Cardiac fibroblast (primary cell): ENCODE results near the gene CPNE6.

Experiments
- DNase-seq, 2 donors: peaks; one replicate each; pipeline versions ENCODE4 v3.0.0 to v3.0.0-alpha.2; 2010; ENCODE audit warnings: low read depth in 2 of 2
- H3K4me3 ChIP-seq, 2 donors: replicated peaks in 1 of 2; 1 replicate in 1 of 2; 2 replicates in 1 of 2; pipeline ENCODE4 v1.5.1; 2011; ENCODE audit warnings: low read depth in 2 of 2, low read length in 2 of 2, mild to moderate bottlenecking in 2 of 2, moderate library complexity in 1 of 2
- CTCF ChIP-seq: IDR thresholded peaks from one replicate; pipeline ENCODE4 v1.5.1; 2011; ENCODE audit warnings: low read depth, mild to moderate bottlenecking, low read length, inconsistent platforms

CPNE6 gene

DNA sequence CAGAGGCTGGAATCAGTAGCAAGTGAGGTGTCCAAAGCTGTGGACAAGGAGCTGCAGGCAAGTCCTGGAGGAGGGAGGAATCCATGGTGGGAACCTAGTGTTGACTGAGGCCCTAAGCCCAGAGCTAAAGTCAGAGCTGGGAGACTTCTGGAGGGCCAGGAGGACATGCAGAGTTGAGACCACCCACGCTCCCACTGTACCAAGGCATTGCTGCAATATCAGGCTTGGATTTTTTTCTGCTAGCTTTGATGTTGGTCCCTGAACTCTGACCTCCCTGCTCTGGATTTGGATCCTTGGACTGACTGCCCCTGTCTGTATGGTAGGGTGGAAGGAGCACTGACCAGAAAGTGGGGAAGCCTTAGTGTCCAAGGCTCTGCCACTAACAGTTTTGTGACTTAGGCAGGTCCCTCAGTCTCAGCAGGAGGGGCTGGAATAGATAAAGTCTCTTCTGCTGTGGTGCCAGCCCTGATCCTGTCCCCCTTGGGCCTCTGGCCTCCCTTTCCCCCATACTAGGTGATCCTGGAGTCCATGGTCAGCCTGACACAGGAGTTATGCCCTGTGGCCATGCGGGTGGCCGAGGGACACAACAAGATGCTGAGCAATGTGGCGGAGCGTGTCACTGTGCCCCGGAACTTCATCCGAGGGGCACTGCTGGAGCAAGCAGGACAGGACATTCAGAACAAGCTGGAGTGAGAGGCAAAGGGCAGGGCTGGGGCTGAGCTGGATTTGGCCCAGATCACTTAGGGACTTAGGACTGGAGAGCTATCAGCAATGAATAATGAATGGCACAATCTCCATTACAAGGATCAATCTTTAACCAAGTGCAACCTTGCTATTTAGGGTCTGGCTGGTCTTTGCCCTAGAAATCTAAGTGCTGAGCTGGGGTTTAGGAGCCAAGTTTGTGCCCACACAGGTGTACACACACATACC, 10.1 kb upstream of the CPNE6 start:
- TF ChIP-seq CTCF, result no peak
- DNase-seq, result no peak
- H3K4me3 ChIP-seq, result no peak overlapping the region

- DNase-seq, result no peak
- H3K4me3 ChIP-seq, result no peak overlapping the region
- no peak for TF ChIP-seq CTCF
Observed at GRCh38 chr14:24062216-24062980, 9.0 kb upstream of the CPNE6 start.

DNA sequence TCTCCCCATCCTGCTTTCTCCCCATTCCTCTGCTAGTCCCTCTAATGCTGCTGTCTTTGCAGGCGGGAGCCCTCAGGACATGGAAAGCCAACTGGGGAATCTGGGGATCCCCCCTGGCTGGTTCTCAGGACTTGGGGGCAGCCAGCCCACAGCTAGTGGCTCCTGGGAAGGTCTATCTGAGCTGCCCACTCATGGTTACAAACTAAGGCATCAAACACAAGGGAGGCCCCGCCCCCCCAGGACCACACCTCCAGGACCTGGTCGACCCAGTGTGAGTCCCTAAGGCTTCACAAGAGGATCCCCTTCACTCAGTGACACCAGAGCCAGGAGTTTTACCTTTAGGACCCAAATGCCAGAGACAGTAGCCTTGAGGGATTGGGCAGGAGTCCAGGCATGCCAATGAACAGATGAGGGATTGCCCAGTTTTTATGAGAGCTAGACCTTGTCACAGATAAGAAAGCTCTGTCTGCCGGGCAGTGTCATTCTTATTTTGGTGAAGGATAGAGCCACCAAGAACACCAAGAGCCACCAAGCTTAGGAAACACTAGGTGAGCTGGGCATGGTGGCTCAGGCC, 8.0 kb upstream of the CPNE6 start:
- TF ChIP-seq CTCF, result no peak
- H3K4me3 ChIP-seq, result no peak overlapping the region
- no peak for DNase-seq

- no peak for DNase-seq
- no peak overlapping the region for H3K4me3 ChIP-seq
- no peak for TF ChIP-seq CTCF
Observed at GRCh38 chr14:24064091-24064795, 7.1 kb upstream of the CPNE6 start.

DNA sequence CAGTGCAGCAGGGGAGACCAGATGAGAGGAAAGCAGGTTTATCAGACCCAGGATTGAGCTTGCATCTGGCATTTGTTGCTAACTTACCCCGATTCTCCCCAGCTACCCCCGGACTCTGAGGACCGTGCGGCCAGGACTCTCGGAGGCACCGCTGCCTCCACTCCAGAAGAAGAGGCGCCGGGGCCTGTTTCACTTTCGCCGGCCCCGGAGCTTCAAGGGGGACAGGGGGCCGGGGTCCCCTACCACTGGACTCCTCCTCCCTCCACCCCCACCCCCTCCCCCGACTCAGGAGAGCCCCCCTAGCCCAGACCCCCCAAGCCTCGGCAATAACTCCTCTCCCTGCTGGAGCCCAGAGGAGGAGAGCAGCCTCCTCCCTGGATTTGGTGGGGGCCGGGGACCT, 6.5 kb upstream of the CPNE6 start:
- no peak for TF ChIP-seq CTCF
- DNase-seq, result no peak
- H3K4me3 ChIP-seq, result no peak overlapping the region

DNA sequence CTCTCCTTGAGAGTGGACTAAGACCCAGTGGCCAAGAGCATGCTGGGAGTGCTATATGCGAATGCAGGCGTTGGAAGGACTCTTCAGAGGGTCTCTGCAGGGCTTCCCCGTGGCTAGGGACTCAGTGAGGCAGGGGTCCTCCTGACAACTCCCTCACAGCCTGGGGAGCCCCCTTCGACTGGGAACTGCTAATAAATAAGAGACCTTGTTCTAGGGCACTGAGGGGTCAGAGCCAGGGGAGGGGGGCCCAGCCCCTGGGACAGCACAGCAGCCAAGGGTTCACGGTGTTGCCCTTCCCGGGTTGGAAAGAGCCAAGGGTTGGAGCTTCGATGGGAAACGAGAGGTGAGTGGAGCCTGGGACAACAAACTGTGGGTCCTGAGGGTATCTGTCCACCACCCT, 6.0 kb upstream of the CPNE6 start:
- DNase-seq, result no peak
- no peak for TF ChIP-seq CTCF
- no peak overlapping the region for H3K4me3 ChIP-seq
